Stimulated activated CD4-positive, alpha-beta T cell treated with anti-CD3 and anti-CD28 coated beads, Interleukin-2, amount 100 ng/mL, for 48 hours (primary cell): ENCODE data around the gene FOXP1.

ENCODE experiments used
- DNase-seq, 2 donors: peaks; one replicate each; pipeline ENCODE4 v3.0.0-alpha.2; 2020

Gene FOXP1

GRCh38 chr3:71393093-71393492 is 190.4 kb downstream of the FOXP1 start:
- no peak for DNase-seq

GRCh38 chr3:71392251-71392650 is 191.3 kb downstream of the FOXP1 start:
- no peak for DNase-seq

- DNase-seq = no peak
Observed at GRCh38 chr3:71391361-71391760, 192.2 kb downstream of the FOXP1 start.

- no peak for DNase-seq
Observed at GRCh38 chr3:71389911-71390573, 193.5 kb downstream of the FOXP1 start.

GRCh38 chr3:71389191-71389590 is 194.3 kb downstream of the FOXP1 start:
- DNase-seq = no peak

- DNase-seq = no peak
Observed at GRCh38 chr3:71388535-71389120, 194.9 kb downstream of the FOXP1 start.

GRCh38 chr3:71387586-71387985 is 195.9 kb downstream of the FOXP1 start:
- no peak for DNase-seq

GRCh38 chr3:71384837-71385716 is 198.5 kb downstream of the FOXP1 start:
- DNase-seq = no peak

- DNase-seq = no peak
Observed at GRCh38 chr3:71384388-71384787, 199.1 kb downstream of the FOXP1 start.

GRCh38 chr3:71380096-71380495 is 203.4 kb downstream of the FOXP1 start:
- no peak for DNase-seq

GRCh38 chr3:71378509-71378908 is 205.0 kb downstream of the FOXP1 start:
- DNase-seq = no peak

GRCh38 chr3:71376911-71377310 is 206.6 kb downstream of the FOXP1 start:
- DNase-seq = no peak

GRCh38 chr3:71376503-71376902 is 207.0 kb downstream of the FOXP1 start:
- no peak for DNase-seq

- no peak for DNase-seq
Observed at GRCh38 chr3:71374582-71374981, 208.9 kb downstream of the FOXP1 start.

- DNase-seq = no peak
Observed at GRCh38 chr3:71372911-71373637, 210.5 kb downstream of the FOXP1 start.

- no peak for DNase-seq
Observed at GRCh38 chr3:71372241-71372768, 211.2 kb downstream of the FOXP1 start.

- DNase-seq = no peak
Observed at GRCh38 chr3:71371282-71371681, 212.2 kb downstream of the FOXP1 start.

GRCh38 chr3:71370467-71370866 is 213.1 kb downstream of the FOXP1 start:
- no peak for DNase-seq

GRCh38 chr3:71369701-71370391 is 213.7 kb downstream of the FOXP1 start:
- DNase-seq = no peak

GRCh38 chr3:71366988-71367604 is 216.4 kb downstream of the FOXP1 start:
- no peak for DNase-seq

- DNase-seq = no peak
Observed at GRCh38 chr3:71361334-71361890, 222.1 kb downstream of the FOXP1 start.

GRCh38 chr3:71360764-71361163 is 222.8 kb downstream of the FOXP1 start:
- DNase-seq = peak in 1 of 2 donors; percentile 28
